HG03565 (cell line): ENCODE results near the gene SMYD3.

ENCODE experiments used
- ATAC-seq: cut with Tn5 transposase; IDR thresholded peaks from one replicate; pipeline ENCODE4 v1.9.1; 2021; ENCODE audit warnings: mild to moderate bottlenecking, moderate library complexity; ENCODE audit not compliant: unreplicated experiment

SMYD3 gene

GRCh38 chr1:246158131-246158530 is 348.9 kb downstream of the SMYD3 start:
- ATAC-seq: no peak

- ATAC-seq: no peak
Measured at GRCh38 chr1:246157516-246157915, 349.6 kb downstream of the SMYD3 start.

DNA sequence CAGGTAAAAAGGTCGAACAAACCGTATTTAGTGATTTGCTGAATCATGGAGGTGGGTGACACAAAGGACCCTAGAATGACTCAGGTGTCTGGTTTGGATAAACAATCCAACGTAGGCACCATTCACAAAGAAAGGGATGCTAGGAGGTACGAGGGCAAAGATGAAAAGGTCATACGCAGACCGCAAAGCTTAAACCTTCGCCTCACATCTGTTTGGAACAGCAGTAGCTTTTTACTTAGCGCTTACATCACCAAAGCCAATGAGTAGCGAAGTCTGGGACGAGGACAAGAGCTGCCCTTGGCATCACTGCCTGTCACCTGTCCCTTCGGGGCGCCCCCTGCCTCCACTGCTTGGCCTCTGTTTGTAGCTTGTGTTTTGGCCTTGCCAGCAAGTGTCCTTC is 350.2 kb downstream of the SMYD3 start:
- no peak for ATAC-seq

- no peak for ATAC-seq
Measured at GRCh38 chr1:246155923-246156322, 351.2 kb downstream of the SMYD3 start.

DNA sequence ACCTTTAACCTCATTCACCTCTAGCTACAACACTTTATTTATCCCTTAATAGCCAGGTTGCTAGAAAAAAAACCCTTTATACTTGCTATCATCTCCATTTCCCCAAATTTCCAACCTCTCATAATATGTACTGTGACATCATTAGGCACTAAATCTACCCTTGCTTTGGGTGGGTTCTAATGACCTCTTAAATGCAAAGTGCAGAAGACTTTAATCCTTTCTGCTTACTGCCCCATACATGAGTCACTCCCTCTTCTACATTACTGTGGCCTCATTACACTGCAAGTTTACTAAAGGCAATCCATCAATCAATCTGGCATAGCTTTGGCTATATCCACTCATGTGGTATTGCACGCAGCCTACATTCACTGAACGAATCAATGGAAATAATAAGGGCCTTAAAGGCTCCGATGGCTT is 353.3 kb downstream of the SMYD3 start:
- no peak for ATAC-seq

- ATAC-seq: no peak
Measured at GRCh38 chr1:246152986-246153431, 354.1 kb downstream of the SMYD3 start.

DNA sequence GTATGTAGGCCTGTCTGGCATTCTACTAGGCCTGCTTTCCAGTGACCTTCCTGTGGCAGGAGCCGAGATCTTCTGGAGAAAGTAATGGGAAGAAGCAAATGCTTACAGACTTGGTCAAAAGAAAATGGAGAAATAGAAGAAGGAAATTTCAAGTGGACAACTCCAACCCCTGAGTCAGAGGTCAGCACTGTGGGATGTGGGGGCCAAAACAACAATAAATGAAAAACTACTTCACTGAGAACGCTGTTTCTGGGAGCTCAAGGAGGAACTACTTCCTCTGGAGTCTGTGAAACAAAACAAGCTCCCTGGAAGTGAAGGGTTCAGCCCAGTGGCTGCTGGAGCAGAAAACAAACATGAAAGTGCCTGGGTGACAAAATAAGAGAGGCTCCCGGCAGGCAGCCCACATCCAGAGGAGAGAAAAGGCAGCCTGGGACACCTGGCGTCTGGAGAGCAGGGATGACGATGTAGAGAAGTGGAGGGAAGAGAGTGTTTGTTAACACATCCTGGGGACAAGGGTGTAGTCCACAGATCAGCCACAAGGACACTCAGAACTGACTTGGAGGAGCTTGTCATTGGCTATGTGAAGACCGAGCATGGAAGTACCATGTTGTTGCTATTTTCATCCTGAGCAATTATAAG is 355.2 kb downstream of the SMYD3 start:
- no peak for ATAC-seq

DNA sequence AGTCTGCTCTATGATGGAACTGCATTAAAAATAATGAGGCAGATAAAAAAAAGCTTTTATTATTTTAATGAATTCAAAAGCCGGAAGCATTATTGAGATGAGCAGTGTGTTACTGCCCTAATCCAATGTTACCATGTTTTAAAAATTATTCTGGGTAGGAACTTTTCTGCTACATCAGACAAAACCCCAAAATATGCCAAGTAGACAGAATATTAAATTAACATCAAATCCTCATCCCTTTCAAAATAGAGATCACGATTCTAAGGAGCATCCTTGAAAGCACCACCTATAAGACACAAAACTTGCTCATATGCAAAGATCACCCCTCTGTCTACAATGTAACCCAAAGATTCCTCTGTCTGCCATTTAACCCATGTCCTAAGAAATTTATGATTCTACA is 357.5 kb downstream of the SMYD3 start:
- ATAC-seq: no peak

GRCh38 chr1:246147524-246148461 is 359.3 kb downstream of the SMYD3 start:
- no peak for ATAC-seq

DNA sequence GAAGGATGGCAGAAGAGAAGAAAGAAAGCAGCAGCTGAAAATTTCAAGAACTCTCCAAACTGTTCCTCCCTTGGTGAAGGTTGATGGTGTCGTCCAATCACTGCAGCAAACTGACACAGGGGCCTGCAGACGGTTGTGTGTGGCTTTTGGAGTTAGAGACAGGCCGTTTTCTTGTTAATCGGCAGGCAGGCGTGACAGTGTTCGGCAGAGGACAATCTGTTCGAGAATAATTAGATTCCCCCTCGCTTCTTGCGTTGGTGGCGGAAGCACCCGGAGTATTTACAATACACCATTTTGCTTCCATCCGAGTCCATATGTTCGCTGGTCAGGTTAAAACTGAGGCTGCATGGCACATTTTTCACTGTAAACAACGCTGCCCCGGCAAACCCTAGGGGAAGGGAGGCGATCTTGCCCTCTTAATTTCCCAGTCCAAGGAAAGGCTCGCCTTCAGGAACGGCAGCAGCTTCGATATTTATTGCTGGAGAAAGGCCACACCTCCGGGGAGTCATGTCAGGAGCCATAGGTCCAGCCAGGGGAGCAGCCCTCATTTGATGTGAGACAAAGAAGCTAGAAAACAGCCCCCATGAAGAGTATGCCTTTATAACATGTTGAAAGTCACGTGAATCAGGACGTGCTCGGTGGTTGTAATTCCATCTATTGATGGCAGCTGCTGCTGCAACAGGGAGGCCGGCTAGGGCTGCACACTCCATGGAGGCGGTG is 360.1 kb downstream of the SMYD3 start:
- ATAC-seq: no peak

- ATAC-seq: no peak
Measured at GRCh38 chr1:246145900-246146299, 361.2 kb downstream of the SMYD3 start.

- ATAC-seq: no peak
Measured at GRCh38 chr1:246144931-246145330, 362.1 kb downstream of the SMYD3 start.

GRCh38 chr1:246142320-246142893 is 364.7 kb downstream of the SMYD3 start:
- no peak for ATAC-seq

- no peak for ATAC-seq
Measured at GRCh38 chr1:246141306-246141705, 365.8 kb downstream of the SMYD3 start.

DNA sequence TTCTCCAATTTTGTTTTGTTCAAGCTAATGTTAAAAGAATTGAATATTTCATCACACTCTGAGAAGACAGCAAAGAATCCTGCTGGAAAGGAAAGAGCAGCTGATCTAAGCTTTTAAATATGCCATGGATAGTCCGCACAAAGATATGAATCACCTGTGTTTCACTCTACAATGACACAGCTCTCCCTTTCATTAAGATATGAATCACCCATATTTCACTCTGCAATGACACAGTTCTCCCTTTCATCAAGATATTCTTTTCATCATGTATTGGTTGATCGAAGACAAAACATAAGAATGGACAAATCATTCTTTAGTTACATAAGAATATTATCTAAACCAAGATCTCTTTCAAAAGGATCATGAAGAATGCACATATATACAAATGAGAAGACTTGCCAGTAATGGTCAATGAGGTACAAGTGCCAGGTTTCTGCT is 367.3 kb downstream of the SMYD3 start:
- no peak for ATAC-seq

- ATAC-seq: no peak
Measured at GRCh38 chr1:246138781-246139180, 368.3 kb downstream of the SMYD3 start.

- no peak for ATAC-seq
Measured at GRCh38 chr1:246136477-246136876, 370.6 kb downstream of the SMYD3 start.

DNA sequence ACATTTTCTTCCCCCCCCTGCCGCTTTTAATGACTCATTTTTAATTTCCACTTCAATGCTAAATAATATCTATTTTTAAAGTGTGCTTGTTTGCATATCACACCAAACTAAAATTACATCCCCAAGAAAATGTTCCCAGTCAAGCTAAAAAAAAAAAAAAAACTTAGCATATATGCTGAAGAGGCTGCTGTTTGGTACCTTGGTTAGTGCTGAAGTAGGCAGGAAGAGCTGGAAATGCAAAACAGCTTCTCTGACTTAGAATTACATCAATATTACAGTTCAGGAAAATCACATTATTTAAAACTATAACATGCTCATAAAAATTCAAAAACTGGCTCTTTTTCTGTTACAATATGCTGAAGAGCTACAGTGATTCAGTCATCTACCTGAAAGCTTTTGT is 372.3 kb downstream of the SMYD3 start:
- ATAC-seq: no peak

DNA sequence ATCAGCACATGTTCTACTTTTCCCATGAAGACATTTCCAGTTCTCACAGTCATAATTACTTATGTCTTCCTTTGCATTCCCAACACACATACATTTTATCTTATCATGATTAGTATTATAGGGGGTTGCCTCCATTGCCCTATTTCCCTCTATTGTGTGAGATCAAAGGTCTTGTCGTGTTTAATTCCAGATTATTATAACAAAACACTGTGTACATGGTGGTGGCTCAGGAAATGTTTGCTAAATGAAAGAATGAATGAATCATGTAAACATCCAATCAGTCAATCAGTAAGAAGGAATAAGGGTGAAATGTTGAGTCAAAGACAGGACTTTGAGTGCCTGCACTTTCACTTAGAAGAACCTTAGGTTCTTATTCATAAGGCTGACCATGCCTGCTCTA is 376.0 kb downstream of the SMYD3 start:
- no peak for ATAC-seq

- ATAC-seq: peak; percentile 70
Measured at GRCh38 chr1:246128494-246129069, 378.5 kb downstream of the SMYD3 start.

GRCh38 chr1:246126580-246126979 is 380.5 kb downstream of the SMYD3 start:
- no peak for ATAC-seq
